Femur (tissue), 1 donor: ENCODE data around the gene ATAT1.
"Not testable (repeated sequence)": the region's sequence is repeated elsewhere in the genome, so short reads cannot be mapped to it uniquely, and the experiment has no call there.

Experiments used
- DNase-seq: peaks from one replicate; pipeline ENCODE4 v3.0.0-alpha.2; 2017

ATAT1 gene

DNA sequence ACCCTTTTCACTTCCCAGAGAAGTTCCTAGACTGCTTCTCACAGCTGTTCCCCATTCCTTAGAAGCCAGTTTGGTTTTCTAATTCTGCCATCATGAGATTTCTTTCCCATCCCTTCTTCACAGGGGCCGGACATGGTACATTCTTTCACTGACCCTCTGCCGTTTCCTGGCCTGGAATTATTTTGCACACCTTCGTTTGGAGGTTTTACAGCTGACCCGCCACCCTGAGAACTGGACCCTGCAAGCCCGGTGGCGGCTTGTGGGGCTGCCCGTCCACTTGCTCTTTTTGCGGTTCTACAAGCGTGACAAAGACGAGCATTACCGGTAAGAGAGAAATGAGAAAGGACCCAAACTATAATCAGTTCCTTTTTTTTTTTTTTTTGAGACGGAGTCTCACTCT is 24.5 kb downstream of the ATAT1 start:
- DNase-seq: no peak

DNA sequence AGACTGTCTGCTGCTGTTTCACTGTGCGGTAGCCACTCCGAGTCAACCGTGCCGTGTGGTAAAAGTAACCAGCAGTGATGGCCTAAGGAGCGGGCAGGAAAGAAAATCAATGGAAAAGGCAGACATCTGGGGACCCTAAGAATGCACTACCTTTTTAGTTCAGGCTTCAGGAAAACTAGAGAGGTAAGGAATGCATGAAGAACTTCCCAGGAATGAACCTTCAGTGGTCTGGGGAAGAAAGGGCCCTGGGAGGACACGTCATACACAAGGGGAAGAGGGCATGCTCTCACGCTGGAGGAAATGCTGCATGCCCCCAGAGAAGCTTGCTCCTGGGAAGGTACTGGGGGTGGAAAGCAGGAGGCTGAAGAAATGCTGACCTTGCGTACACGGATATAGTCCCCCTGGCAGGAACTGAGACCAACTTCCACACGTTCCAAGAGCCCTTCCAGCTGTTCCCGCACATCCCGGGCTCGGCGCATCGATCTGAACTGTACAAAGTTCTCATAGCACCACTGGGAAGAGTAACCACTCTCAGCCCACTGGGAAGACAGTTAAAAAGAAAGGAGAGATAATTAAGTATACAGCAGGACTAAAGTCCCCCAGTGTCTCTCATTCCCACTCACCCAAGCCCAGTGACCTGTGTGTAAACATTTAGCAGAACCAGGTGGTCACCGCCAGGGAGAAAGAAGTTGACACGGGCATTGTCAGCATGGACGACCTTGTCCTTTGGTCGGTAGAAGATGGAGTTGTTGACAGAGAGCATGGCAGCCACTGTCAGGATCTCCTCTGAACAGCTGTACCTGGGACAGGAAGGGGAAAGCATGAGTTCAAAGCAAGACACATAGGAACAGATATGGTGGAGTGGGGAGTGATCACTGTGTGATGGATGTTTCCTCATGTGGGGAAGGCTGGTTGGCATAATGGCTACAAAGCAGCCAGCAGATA is 28.4 kb downstream of the ATAT1 start:
- no peak for DNase-seq

DNA sequence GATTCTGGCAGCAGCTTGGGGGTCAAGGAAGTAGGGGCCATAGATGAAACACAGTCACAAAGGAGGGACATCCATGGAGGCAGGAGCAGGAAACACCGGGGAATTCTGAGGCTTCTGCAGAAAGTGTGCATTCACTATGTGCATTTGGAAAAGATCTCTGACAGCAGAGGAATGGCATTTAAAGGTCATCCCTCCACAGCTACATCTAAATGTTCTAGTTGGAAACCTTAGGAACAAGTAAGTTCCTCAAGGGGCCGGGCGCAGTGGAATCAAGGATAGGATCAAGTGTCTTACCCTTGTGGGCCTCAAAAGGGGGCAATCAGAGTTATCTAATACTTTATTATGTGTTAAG is 29.0 kb downstream of the ATAT1 start:
- DNase-seq: no peak

DNA sequence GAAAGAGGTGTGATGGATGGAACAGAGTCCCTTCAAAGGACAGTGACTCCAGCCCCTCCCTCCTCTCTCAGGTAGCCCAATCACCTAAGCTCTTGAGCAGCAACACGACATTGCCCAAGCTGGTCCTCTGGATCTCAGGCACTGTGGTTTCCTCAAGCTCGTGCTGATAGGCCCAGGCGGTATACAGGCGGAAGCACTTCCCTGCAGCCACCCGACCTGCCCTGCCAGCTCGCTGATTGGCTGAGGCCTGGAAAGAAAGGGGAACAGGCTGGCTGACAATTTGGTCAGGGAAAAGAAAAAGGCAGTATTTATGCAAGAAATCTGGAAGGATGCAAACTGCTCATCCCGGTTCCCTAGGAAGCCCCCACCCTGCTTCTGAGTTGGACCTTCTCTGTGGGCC is 29.8 kb downstream of the ATAT1 start:
- DNase-seq: peak; percentile 38

DNA sequence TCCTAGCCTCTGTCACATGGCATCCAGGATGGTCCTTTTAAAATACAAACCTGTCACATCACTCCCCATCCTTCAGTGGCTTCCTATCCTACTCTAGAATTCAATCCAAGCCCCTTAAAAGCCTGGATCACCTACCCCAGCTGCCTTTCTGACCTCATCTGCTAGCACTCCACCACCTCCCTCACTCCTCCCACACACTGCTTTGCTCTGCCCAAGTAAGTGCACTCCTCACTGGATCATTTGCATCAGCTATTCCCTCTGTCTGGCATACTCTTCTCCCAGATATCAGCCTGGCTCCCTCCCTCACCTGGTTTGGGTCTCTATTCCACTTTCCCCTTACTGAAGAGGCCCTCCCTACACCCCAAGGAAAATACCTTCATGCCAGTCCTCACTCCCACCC is 30.8 kb downstream of the ATAT1 start:
- no peak for DNase-seq

DNA sequence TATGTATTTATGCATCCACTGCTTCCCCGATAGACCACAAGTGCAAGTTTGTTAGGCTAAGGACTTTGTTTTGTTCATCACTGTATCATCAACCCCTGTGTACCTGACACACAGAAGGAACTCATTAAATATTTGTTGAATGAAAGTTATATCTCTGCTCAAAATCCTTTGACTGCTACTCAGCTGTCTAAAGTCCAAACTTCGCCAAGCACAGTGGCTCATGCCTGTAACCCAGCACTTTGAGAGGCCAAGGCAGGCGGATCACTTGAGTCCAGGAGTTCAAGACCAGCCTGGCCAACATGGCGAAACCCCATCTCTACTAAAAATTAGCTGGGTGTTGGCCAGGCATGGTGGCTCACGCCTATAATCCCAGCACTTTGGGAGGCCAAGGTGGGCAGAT is 31.2 kb downstream of the ATAT1 start:
- DNase-seq: not testable (repeated sequence)

DNA sequence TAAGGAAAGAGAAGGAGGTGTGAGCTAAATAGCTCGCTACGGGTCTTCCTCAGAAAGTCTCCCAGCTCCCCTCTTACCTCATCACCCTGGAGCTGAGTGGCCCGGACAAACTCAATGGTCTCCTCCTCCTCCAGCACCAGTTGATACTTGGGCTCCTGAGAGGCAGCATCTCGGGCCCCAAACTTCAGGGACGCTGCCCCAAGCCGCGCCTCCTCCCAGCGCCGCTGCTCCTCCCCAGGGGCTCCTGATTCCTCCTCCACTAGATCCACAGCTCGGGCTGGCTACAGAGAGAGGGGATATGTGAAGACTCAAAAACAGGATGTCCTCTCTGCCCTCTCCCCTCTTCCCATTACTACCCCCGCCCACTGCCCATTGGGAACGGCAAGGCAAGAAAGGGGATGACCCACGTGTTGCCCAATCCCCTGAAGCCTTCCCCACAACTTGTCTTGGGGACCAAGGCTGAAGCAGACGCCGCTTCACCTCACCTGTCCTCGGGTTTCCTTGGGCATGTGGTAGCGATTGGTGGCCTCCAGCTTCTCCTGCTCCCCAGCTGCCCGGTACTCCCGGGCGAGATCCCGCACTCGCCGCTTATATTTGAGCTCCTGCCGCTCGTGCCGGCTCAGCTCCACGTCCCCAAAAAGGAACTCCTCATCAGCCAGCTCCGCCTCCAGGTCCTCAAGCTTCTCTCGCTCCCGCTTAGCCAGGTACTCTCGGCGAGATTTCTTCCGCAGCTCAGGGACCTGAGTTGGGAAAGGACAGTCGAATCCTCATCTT is 38.5 kb downstream of the ATAT1 start:
- no peak for DNase-seq

DNA sequence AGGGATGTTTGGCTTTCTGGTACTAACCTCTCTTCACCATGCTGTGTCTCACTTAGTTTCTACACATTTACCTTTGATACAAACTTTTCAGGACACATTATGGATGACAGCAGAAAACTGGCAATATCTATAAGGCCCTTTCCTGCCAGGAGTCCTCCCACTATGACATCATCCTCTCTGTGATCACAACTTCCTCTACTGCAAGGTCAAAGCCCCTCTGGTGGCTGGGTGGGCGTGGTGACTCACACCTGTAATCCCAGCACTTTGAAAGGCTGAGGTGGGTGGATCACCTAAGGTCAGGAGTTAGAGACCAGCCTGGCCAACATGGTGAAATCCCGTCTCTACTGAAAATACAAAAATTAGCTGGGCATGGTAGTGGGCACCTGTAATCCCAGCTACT is 39.6 kb downstream of the ATAT1 start:
- DNase-seq: not testable (repeated sequence)

DNA sequence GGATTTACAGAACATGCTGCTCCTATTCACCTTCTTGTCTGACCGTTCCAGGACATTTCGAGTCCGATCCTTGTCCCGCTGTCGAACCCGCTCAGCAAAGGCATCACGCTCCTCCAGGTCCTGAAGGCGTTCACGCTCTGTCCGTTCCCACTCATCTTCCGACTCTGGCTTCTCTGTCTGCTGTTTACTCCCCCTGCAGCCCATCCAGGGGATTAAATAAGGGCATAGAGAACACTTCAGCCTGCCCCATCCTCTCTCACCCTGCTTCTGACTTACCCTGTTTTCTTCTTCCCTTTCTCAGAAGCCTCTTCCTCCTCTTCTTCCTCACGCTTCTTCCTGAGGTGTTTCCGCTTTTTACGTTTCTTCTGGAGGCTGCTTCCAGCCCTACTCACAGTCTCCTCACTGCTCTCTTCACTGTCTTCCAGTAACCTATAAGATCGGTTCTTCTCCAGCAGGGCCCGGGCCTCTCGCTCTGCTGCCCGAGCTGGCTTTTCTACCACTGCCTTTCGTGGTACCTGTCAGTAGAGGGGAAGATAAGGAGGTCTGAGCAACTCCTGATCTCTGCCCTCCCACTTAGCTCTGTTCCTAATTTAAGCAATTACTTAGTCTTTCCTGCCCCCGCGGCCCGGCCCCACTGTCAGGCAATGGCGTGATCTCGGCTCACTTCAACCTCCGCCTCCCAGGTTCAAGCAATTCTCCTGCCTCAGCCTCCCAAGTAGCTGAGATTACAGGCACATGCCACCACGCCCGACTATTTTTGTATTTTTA is 44.3 kb downstream of the ATAT1 start:
- no peak for DNase-seq

DNA sequence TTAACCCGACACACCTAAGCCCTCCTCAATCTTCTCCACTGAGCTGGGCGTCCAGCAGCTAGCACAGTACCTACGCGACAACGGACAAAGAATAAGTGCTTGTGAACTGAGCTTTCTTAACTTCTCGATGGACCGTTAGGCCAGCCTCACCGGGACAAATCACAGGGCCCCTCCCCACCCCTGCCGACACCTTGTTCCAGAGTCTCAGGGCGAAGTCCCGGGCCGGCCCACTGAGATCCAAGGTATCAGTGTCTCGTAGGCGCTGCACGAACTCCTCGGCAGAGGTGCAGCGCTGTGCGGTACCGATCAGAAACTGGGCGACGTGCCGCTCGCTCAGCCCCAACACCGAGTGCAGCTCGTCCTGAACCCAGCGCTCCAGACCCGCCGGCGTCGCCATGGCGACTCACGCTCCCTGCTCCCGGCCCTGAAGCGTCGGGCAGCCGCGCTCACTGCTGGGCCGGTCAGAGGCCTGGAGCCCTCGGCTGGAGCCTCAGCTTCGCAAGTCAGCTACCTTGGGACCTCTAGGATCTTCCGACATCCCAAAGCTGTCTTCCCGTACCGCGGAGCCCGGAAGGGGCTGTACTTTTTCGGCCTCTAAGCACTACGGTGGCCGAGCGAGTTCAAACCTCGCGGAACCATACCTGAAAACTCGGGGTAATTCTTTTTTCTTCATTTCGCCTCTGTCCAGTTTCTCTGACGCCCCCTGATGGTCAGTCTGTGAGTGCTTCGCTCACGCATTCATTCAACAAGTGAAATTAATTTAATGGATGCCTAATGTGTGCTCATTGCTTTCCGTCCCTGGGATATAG is 46.0 kb downstream of the ATAT1 start, which contains the start of gene DHX16:
TSS of gene DHX16 (minus strand) at position 562 of the 809 bp plus-strand sequence. CDS start at position 397, 165 bp downstream.
- peak; percentile 97 for DNase-seq

DNA sequence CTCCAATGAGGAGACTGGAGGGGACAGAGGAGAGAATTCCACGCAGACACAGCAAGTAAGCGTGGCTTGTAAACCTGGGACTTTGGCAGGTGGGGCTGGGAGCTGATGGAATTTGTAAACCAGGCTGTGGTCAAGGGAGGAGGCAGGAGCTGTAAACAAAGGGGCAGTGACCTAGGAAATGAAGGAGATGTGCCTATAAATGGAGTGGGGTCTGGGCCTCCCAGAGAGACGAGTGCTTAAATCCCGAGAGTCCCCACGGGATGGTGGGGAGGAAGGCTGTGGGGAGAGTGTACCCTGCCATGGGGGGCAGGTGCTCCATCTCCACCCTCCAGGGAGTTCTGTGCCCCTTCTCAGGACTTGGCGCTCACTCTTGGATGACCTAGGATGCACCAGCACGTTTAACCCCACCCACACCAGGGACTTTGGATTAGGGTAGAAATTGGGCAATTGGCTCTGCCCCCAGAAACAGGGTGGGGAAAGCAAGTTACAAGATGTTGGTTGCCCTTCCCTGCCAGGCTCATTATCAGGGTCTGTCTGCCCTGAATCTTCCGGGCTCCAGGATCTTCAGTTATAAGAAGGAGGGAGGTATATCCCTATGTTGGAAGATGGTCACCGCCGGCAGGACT is 50.1 kb downstream of the ATAT1 start:
- no peak for DNase-seq

DNA sequence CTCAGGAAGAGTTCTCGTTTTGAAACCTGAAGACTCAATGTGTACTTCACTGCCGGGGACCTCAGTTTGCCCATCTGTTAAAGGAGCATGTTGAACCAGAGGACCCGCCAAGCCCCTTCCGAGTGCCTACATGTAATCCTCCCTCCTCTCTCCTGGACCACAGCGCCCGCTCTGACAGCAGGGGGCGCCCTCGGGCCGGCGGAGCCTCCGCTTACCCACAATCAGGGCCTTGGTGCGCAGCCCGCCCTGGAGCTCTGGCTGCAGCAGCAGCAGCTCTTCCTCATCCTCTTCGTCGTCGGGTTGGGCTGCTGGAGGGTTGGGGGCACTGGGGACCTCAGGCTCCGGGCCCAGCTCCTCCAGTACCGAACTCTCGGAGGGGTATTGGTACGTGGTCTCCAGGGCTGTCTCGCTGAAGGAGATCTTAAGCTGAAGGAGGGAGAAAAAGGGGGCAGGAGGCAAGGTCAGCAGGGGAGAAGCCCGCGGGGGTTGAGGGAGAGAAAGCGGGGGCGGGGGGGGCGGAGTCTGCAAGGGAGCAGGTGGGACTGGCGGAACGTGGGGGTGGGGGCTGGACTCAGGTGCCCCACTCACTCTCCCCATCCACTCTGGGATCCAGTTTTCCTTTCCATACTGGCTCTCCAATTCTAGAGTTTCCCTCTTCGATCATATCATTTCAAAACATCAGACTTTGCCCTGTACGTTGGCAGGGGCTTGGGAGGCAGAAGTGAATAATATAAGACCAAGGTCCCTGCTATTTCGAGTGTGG is 52.5 kb downstream of the ATAT1 start:
- peak; percentile 90 for DNase-seq

DNA sequence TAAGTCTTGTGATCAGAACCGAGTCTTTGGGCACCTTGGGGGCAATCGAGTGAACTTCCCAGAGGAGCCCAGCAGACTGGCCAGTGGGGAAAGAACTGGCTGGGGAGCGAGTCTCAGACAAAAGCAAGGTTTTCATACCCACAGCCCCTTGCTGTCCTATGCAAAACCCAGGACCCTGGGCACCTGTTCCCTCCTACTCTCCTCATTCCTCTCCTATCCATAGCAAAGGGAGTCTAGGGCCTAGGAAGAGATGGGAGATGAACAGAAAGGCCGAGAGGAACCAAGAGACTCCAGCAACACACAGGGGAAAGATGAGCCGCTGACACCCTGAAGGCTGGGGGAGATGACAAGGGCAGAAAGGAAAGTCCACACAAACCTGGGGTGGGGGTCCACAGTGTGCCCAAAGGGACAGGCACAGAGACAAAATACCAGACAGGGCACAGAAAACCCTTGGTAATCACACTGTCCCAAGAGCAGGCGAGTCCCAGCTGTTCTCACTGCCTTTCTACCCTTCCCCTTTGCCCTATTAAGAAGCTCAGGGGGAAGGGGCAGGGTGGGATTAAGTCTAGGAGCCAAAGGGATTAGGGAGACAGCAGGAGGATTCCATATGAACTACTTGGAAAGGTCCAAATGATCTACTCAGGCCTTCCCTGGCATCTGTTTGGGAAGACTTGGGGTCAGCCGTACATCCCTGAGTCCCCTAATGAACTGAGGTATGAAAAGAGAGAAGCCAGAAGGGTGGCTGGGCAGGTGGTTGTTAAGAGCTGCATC is 53.3 kb downstream of the ATAT1 start:
- DNase-seq: no peak

DNA sequence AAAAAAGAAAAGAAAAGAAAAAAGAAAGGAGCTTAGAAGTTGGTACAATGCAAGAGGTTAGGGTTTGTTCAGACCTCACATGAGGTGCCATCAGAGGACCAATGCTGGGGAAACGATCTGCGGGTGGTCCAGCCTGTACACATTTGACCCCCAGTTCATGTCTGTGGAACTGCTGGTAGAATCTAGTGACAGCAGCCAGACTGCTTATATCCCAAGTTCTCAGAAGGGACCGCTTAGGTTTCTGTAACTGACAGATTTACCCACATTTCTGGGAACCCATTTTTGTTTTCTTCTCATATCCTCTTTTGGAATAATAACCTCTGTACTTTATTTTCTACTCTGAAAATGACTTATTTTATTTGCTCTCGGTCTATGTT is 55.1 kb downstream of the ATAT1 start:
- DNase-seq: no peak

DNA sequence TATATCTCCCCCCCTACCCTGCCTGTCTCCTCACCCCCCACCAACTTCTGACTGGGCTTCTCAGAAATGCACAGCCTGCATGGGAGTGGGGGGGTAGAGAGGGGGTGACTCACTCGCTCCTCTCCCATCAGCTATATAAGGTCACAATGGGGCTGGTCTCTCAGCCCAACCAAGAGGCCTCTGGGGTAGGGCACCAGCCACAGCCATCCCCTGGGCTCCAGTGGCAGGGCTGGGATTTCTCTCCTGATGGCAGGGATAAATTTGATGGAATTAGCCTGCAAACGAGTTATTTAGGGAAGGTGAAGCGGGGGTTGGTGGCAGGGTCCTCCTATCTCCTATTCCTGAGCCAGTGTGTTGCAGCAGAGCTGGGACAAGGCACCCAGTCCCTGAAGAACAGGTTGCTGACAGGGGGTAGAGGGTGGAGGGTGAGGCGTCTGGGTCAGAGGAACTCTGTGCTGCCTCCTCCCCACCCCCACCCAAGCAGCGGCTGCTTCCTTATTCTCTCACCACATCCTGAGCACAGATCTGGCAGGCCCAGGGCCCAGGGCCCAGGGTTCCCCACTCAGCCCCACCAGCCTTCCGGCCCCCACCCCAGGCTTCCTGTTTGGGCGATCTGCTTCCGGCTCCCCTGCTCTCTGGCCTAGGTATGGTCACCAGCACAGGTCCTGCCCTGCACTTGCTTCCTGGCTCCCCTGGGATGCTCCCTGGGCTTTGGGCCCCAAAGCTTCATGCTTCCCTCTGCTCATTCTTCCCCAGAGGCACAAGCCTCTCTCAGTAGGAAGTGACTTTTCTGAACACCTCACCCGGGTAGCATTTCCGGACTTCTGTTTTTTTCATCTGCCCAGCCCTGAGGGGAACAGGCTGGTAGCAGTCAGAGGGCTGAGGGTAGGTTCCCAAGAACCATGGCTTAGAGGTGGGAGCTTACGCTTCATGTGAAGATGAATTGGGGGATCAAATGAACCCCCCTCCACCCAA is 55.8 kb downstream of the ATAT1 start:
- peak; percentile 88 for DNase-seq

DNA sequence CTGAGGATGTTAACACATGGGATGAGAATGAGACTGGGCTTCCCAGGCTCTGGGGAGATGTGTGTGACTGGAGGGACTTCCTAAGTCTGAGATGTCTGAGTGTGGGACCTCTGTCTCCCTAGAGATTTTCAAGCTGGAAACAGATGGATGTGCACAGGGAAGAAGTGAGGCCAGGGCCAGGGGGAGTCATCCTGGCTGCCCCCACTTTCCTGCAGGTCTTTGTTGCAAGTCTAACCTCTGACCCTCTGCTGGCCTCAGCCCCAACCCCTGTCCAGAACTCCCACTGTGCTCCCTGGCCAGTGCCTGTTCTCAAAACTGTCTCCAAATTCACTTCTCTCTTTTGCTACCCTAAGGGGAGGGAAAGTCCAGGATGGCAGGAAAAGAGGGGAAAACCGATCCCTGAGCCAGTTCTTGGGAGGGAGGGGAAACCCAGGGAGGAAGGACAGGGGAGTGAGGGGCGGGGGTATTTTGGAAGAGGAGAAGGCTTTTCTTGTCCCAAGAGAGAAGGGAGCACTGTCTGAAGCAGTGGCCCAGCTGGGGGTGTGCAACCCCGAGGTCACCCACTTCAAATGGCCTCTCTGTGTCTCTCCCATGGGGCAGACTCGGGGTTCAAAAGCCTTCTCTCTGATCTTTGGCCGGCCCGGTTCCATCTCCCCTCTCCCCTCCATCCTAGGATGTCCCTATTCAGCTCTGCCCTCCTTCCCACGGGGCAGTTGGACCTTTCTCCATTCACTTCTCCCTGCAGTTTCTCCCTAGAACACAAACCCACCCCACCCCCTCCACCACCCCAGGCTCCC is 56.7 kb downstream of the ATAT1 start:
- no peak for DNase-seq

DNA sequence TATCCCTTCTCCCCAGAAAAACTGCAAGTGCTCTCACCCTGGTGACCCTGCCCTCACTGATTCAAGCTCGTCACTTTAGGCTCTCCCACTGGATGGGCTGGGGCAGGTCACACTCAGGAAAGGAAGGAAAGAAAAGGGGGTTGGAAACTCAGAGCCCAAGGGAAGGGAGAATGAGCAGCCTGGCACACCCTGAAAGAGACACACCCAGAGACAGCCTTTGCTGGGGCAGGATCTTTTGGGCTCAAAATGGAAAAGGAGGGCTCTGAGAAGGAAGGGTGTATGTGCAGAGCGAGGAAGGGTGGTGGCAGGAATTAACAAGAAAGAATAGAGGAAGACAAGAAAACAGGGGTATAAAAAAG is 57.3 kb downstream of the ATAT1 start:
- DNase-seq: no peak
